AG09319 (cell line): Measurements from ENCODE around the gene ZDHHC20.
A peak's percentile ranks its signal among the peaks of the same experiment; 100 is the strongest.

Source experiments
- DNase-seq: peaks from one replicate; pipeline ENCODE4 v3.0.0-alpha.2; 2010; ENCODE audit warnings: low read depth; ENCODE audit errors: extremely low read depth
- TF ChIP-seq, protein P1 (sequence below): IDR thresholded peaks from 2 replicates; pipeline ENCODE4 v1.5.1; 2011; ENCODE audit warnings: low read depth, mild to moderate bottlenecking, inconsistent platforms, low read length, moderate library complexity

Gene ZDHHC20, protein sequence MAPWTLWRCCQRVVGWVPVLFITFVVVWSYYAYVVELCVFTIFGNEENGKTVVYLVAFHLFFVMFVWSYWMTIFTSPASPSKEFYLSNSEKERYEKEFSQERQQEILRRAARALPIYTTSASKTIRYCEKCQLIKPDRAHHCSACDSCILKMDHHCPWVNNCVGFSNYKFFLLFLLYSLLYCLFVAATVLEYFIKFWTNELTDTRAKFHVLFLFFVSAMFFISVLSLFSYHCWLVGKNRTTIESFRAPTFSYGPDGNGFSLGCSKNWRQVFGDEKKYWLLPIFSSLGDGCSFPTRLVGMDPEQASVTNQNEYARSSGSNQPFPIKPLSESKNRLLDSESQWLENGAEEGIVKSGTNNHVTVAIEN

DNA sequence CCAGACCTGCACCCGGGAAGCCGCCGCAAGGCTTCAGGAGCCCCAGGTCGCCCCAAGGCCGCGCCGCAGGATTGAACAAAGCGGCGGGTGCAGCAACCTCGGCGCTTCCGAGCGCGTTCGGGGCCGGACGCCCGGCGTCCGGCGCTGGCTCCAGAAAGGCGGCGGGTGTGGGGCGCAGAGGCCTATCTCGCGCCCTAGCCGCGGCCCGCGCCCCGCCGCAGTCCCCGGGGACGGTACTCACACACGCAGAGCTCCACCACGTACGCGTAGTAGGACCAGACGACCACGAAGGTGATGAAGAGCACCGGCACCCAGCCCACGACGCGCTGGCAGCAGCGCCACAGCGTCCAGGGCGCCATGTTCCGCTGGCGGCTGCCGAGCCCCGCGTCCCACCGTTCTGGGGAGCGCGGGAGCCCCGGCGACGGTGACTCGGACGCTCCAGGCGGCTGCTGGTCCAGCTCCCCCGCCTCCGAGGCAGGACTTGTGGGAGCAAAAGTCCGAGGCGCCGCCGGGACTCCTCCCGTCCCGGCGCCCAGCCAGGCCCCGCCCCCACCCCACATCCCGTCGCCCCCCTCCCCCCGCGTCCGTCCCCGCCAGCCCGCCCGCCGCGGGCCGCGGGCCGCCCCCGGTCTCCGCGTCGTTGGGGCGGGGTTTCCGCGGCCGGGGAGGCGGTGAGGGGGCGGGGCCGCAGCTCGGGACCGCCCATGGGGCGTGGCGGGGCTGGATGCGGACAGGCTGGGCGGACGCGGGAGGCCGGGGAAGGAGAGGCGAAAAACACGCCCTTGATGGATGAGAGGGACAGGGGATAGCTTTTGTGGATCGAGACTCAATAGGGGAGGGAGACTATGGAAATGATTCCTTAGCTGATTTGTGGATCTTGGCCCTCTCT, at the start of gene ZDHHC20:
Gene ZDHHC20 (minus strand): TSS at position 491 of the 889 bp plus-strand sequence. CDS start 132 bp downstream, at position 359.
- TF ChIP-seq, protein P1, sequence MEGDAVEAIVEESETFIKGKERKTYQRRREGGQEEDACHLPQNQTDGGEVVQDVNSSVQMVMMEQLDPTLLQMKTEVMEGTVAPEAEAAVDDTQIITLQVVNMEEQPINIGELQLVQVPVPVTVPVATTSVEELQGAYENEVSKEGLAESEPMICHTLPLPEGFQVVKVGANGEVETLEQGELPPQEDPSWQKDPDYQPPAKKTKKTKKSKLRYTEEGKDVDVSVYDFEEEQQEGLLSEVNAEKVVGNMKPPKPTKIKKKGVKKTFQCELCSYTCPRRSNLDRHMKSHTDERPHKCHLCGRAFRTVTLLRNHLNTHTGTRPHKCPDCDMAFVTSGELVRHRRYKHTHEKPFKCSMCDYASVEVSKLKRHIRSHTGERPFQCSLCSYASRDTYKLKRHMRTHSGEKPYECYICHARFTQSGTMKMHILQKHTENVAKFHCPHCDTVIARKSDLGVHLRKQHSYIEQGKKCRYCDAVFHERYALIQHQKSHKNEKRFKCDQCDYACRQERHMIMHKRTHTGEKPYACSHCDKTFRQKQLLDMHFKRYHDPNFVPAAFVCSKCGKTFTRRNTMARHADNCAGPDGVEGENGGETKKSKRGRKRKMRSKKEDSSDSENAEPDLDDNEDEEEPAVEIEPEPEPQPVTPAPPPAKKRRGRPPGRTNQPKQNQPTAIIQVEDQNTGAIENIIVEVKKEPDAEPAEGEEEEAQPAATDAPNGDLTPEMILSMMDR, result no peak
- peak; percentile 58 for DNase-seq

DNA sequence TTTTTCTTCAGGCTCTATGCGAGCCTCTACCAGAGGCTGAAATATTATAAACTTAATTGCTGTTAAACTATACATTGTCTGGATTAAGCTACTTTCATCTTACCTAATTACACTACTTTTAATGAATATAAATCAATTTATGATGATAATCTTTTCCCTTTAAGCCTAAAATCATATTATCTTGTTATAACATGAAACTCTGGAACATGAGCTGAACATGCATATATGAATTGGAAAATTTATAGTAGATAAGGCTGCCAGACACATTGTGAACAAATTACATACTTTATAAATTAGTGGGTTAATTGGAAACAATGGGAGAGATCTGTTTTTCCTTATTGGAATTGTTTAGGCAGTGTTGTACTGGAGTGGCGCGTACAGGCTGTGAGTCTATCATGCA, 45.3 kb upstream of the ZDHHC20 start:
- DNase-seq, result no peak
- TF ChIP-seq, protein P1, result no peak

DNA sequence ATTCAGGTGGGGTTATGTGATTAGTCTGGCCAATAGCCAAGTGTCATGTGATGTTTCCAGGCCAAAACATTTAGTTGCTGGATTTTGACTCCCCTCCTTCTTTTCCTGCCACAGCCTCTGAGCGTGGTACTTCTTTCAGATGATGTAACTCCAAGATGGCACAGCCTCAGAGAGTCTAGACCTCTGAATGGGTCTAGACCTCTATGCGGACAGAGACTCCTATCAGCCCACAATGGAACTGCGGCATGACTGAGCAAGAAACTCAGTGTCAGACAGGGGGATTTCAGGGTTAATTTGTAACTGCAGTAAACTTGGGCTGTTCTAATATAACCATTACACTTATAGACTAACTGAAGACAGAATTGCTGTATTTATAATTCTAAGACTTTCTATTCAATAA, 42.6 kb upstream of the ZDHHC20 start:
- TF ChIP-seq, protein P1, result no peak
- no peak for DNase-seq

DNA sequence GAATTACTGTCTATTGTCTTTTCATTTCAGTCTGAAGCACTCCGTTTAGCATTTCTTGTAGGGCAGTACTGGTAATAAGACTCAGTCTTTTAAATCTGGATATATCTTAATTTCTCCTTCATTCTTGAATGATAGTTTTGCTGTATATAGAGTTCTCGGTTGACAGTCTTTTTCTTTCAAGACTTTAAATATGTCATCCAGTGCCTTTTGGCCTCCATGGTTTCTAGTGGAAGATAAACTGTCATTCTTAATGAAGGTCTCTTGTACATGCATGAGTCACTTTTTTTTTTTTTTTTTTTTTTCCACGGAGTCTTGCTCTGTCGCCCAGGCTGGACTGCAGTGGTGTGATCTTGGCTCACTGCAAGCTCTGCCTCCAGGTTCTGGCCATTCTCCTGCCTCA, 27.2 kb upstream of the ZDHHC20 start:
- DNase-seq, result no peak
- TF ChIP-seq, protein P1, result no peak

DNA sequence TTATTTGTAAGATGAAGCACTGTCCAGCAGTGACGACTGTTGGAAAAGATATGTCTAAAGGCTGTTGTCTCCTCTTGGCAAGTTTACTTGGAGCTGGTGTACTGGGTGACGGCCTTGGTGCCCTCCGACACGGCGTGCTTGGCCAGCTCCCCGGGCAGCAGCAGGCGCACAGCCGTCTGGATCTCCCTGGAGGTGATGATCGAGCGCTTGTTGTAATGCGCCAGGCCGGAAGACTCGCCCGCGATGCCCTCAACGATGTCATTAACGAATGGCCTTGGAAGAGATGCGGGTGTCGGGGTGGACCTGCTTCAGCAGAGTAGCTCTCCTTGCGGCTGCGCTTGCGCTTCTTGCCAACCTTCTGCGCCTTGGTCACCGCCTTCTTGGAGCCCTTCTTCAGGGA, 24.6 kb upstream of the ZDHHC20 start:
- DNase-seq, result no peak
- TF ChIP-seq, protein P1, result no peak

DNA sequence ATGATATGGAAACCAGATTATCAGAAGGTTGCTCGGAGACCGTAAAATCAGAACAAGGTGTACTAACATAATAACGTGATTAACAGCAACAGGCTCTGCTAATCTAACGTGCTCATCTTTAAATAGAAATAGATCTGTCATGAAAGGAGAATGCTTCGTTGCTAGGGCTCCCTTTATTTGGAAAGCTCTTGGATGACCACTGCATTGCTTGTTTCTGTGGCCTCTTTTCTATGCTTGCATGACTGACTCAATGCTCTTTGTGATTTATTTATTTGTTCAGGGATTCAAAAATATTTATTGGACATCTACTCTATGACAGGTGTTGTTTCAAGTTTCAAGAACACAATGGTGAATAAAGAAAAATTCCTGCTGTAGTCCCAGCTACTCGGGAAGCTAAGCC, 22.3 kb upstream of the ZDHHC20 start:
- TF ChIP-seq, protein P1, result no peak
- DNase-seq, result no peak
